Loucy (cell line): ENCODE measurements around the gene MRO.

Source experiments
- H2AFZ ChIP-seq: fragments of 200-600 bp; sonication (generic); 2 replicates; pipeline ENCODE4 v1.6.0; 2016; ENCODE audit warnings: antibody characterized with exemption, mild to moderate bottlenecking, low read length, moderate library complexity
- H3F3A ChIP-seq: fragments of 200-600 bp; 2 replicates; pipeline ENCODE4 v1.6.0; 2016; ENCODE audit warnings: antibody characterized with exemption, low read depth, mild to moderate bottlenecking
- H3K27me3 ChIP-seq: fragments of 200-600 bp; sonication (generic); 2 replicates; pipeline ENCODE4 v1.6.1; 2014; ENCODE audit warnings: low read length, mild to moderate bottlenecking; ENCODE audit not compliant: insufficient read depth, poor library complexity, severe bottlenecking
- H3K36me3 ChIP-seq: fragments of 200-600 bp; sonication (generic); 2 replicates; pipeline ENCODE4 v1.6.1; 2016; ENCODE audit warnings: low read length; ENCODE audit not compliant: insufficient read depth
- H3K4me1 ChIP-seq: fragments of 200-600 bp; sonication (generic); 2 replicates; pipeline ENCODE4 v1.5.1; 2014; ENCODE audit warnings: low read length, mild to moderate bottlenecking; ENCODE audit not compliant: insufficient read depth, poor library complexity, severe bottlenecking
- H3K4me2 ChIP-seq: fragments of 200-600 bp; sonication (generic); 2 replicates; pipeline ENCODE4 v1.6.0; 2014; ENCODE audit warnings: antibody characterized with exemption, low read length, low read depth, mild to moderate bottlenecking; ENCODE audit not compliant: poor library complexity, severe bottlenecking
- H3K4me3 ChIP-seq: fragments of 200-600 bp; sonication (generic); 2 replicates; pipeline ENCODE4 v1.5.1; 2014; ENCODE audit warnings: low read length, mild to moderate bottlenecking, mixed read lengths; ENCODE audit not compliant: poor library complexity, severe bottlenecking
- H3K79me2 ChIP-seq: fragments of 200-600 bp; sonication (generic); 2 replicates; pipeline ENCODE4 v1.6.1; 2014; ENCODE audit warnings: low read length; ENCODE audit not compliant: insufficient read depth
- H3K9ac ChIP-seq: fragments of 200-600 bp; sonication (generic); 2 replicates; pipeline ENCODE4 v1.6.0; 2014; ENCODE audit warnings: mild to moderate bottlenecking, low read depth, low read length, moderate library complexity; ENCODE audit not compliant: poor library complexity, severe bottlenecking
- H3K9me2 ChIP-seq: fragments of 200-600 bp; sonication (generic); replicated peaks from 2 replicates; pipeline ENCODE4 v1.6.1; 2016; ENCODE audit warnings: low read depth, low read length, mixed read lengths
- H3K9me3 ChIP-seq: fragments of 200-600 bp; sonication (generic); 2 replicates; pipeline ENCODE4 v1.6.1; 2014; ENCODE audit warnings: mild to moderate bottlenecking, antibody characterized with exemption, low read length, low read depth; ENCODE audit not compliant: insufficient read depth
- H4K20me1 ChIP-seq: fragments of 200-600 bp; sonication (generic); 2 replicates; pipeline ENCODE4 v1.6.0; 2014; ENCODE audit warnings: antibody characterized with exemption, low read length, mild to moderate bottlenecking; ENCODE audit not compliant: insufficient read depth, poor library complexity, severe bottlenecking
- EZH2phosphoT487 ChIP-seq: fragments of 200-600 bp; IDR thresholded peaks from 2 replicates; pipeline ENCODE4 v1.6.1; 2018; ENCODE audit warnings: antibody characterized with exemption, mild to moderate bottlenecking, moderate library complexity, borderline replicate concordance
- TF ChIP-seq, protein P1 (sequence below): fragments of 200-600 bp; sonication (generic); conservative IDR thresholded peaks from 2 replicates; pipeline ENCODE4 v1.5.1; 2014; ENCODE audit warnings: mild to moderate bottlenecking, antibody characterized with exemption, low read length

Gene MRO

DNA sequence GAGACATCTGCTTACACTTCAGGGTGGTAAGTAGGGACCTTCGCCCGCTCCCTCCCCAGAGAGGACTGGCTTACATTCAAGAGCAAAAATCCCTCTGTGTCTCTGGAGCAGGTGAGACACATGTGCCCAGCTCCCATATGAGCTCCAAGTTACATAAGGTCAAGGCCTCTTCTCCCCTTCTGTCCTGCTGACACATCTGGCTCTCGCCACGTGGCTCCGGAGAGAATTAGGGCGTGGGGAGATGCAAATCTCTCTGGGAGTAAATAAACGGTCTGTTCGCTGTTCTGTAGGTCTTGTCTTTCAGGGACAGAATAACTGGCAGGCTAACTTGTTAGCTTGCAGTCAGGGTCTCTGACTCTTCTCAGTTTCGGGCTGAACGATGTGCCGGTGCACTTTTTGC, 16.2 kb downstream of the MRO start:
- H3K9me2 ChIP-seq: no peaks in the 10 kb centered on the region
- H3K27me3 ChIP-seq: no peaks in the 10 kb centered on the region
- H3K4me2 ChIP-seq: no peak overlapping the region
- H3K9ac ChIP-seq: no peak overlapping the region
- no peaks in the 10 kb centered on the region for H3F3A ChIP-seq
- no peaks in the 10 kb centered on the region for H3K79me2 ChIP-seq
- no peaks in the 10 kb centered on the region for H4K20me1 ChIP-seq
- H3K4me1 ChIP-seq: no peaks in the 10 kb centered on the region
- H2AFZ ChIP-seq: no peak overlapping the region
- H3K4me3 ChIP-seq: no peak overlapping the region
- H3K36me3 ChIP-seq: no peaks in the 10 kb centered on the region
- H3K9me3 ChIP-seq: no peaks in the 10 kb centered on the region
- TF ChIP-seq, protein P1, sequence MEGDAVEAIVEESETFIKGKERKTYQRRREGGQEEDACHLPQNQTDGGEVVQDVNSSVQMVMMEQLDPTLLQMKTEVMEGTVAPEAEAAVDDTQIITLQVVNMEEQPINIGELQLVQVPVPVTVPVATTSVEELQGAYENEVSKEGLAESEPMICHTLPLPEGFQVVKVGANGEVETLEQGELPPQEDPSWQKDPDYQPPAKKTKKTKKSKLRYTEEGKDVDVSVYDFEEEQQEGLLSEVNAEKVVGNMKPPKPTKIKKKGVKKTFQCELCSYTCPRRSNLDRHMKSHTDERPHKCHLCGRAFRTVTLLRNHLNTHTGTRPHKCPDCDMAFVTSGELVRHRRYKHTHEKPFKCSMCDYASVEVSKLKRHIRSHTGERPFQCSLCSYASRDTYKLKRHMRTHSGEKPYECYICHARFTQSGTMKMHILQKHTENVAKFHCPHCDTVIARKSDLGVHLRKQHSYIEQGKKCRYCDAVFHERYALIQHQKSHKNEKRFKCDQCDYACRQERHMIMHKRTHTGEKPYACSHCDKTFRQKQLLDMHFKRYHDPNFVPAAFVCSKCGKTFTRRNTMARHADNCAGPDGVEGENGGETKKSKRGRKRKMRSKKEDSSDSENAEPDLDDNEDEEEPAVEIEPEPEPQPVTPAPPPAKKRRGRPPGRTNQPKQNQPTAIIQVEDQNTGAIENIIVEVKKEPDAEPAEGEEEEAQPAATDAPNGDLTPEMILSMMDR: no peak
- no peak for TF ChIP-seq EZH2phosphoT487

DNA sequence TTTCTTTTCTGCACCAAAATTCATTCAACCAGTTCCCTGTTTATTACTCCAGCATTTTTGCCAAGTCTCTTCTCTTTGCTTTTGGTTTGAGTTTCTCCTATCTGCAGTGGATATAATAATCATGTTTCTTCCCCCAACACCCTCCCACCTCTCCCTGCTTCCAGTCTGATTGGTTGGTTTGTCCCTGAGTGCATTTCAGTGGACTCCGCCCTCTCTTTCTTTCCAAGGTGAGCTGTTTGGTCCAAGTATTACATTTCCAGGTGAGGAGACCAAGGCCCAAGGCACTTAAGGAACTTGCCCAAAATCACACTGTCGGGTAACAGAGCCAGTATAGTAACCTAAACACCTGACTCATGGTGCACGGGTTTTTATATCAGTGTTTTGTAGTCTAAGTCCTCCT, 17.7 kb downstream of the MRO start:
- Histone ChIP-seq H2AFZ (no peak overlapping the region), H3K9me2 (no peaks in the 10 kb centered on the region), H3K79me2 (no peaks in the 10 kb centered on the region), H3K4me1 (no peaks in the 10 kb centered on the region), H3K9me3 (no peaks in the 10 kb centered on the region), H3K4me2 (no peak overlapping the region), H3K36me3 (no peaks in the 10 kb centered on the region), H4K20me1 (no peaks in the 10 kb centered on the region), H3K4me3 (no peak overlapping the region), H3F3A (no peaks in the 10 kb centered on the region), H3K9ac (no peak overlapping the region), H3K27me3 (no peaks in the 10 kb centered on the region)
- no peak for TF ChIP-seq EZH2phosphoT487
- TF ChIP-seq, protein P1: no peak

DNA sequence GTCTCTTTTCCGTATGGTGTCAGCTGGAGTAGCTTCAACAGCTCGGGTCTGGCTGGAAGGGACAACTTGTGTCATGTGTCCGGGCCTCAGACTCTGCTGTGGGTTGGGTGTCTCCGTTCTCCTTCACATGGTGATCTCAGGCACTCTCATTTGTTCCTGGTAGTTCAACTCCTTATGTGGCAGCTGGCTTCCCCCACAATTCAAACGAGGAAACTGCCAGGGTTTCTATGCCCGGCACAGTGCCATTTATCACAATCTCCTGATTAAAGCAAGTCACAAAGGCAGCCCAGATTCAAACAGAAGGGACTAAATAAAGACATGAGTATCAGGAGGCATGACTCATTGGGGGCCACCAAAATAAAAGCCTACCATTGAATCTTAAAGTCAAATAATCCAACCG, 22.7 kb downstream of the MRO start:
- Histone ChIP-seq H3K9ac (no peak overlapping the region), H3K27me3 (no peaks in the 10 kb centered on the region), H3K4me3 (no peak overlapping the region), H3K79me2 (no peaks in the 10 kb centered on the region), H4K20me1 (no peaks in the 10 kb centered on the region), H3F3A (no peaks in the 10 kb centered on the region), H3K9me2 (no peaks in the 10 kb centered on the region), H3K4me1 (no peaks in the 10 kb centered on the region), H3K9me3 (no peaks in the 10 kb centered on the region), H3K36me3 (no peaks in the 10 kb centered on the region), H2AFZ (no peak overlapping the region), H3K4me2 (no peak overlapping the region)
- no peak for TF ChIP-seq EZH2phosphoT487
- TF ChIP-seq, protein P1: no peak
